Globus pallidus (tissue), 1 donor: ENCODE measurements around the gene GOLGA5.
"Not testable (repeated sequence)": the region's sequence is repeated elsewhere in the genome, so short reads cannot be mapped to it uniquely, and the experiment has no call there.

Experiments used
- DNase-seq: peaks from one replicate; pipeline ENCODE4 v3.0.0-alpha.2; 2015; ENCODE audit warnings: low spot score

The GOLGA5 gene

DNA sequence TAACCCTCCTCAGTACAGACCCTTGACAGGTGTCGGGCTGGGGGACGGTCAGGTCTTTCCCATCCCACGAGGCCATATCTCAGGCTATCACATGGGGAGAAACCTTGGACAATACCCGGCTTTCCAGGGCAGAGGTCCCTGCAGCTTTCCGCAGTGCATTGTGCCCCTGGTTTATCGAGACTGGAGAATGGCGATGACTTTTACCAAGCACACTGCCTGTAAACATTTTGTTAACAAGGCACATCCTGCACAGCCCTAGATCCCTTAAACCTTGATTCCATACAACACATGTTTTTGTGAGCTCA, 26.4 kb downstream of the GOLGA5 start:
- DNase-seq: not testable (repeated sequence)

DNA sequence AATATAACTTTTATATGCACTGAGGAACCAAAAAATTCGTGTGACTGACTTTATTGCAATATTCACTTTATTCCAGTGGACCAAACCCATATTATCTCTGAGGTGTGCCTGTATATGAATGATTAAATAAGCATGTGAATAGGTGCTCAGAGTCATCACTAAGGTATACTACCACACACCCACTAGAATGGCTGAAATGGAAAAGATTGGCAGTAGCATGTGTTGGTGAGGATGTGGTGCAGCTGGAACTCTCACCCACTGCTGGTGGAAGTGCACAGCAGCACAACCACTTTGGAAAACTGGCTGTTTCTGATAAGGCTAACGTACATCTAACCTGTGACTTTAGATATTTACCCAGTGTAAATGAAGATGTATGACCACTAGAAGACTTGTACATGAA, 36.8 kb downstream of the GOLGA5 start:
- no peak for DNase-seq

DNA sequence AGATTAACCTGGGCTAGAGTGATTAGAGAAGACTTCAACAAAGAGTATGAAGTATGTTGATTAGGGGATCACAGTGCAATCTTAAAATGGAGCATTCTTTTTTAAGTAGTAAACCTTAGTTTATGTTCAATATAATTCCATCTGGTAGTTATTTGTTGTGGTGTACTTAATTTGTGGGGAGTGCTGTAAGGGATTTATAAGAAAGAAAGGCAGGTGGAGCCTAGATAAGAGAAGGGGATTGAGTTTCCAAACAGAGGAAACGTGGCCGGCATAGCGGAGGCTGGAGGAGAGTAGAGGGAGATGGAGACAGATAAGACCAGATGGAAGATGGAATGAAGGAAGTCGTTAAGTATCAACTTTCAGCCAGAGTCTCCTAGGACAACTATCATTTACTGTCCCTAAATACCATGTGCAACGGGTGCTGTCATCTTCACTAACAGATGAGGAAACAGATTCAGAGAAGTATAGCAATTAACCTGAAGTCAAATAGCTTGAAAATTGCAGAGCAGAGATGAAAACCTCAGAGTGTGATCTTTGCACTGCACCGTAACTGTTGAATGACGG, 38.1 kb downstream of the GOLGA5 start:
- no peak for DNase-seq

DNA sequence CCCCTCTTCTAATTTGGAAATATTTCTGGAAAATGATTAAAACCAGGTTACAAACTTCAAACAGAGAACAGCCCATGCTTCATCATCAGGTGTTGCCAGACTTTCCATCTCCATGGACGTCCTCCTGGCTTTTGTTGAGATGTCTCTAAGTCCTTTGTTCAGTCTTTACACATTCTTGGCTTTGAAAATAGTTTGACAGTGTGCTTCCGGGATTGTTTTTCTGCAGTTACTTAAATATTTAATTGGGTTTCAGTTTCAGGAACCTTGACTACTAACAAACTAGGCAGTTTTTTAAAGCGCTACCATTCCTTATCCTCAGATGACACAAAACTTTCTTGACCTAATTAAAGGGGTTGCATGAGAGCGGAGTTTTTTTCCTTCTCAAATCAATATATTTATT, 47.8 kb downstream of the GOLGA5 start:
- no peak for DNase-seq

DNA sequence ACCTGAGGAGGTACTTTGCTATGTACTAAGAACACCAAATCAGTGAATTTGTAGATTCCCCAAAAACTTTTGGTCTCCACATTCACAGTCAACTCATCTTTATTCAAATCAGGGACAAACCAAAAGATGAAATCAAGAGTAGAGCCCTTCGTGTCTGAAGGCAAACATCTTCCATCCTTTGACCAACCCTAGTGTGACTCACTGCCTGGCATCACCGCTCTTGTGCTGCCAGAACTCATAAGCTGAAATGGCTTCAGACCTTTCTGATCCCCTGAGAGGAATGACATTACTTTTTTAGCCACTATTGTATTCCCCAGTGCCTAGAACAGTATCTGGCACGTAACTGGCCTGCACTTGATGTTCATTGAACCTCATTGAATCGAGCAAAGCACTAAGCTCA, 50.1 kb downstream of the GOLGA5 start:
- no peak for DNase-seq

DNA sequence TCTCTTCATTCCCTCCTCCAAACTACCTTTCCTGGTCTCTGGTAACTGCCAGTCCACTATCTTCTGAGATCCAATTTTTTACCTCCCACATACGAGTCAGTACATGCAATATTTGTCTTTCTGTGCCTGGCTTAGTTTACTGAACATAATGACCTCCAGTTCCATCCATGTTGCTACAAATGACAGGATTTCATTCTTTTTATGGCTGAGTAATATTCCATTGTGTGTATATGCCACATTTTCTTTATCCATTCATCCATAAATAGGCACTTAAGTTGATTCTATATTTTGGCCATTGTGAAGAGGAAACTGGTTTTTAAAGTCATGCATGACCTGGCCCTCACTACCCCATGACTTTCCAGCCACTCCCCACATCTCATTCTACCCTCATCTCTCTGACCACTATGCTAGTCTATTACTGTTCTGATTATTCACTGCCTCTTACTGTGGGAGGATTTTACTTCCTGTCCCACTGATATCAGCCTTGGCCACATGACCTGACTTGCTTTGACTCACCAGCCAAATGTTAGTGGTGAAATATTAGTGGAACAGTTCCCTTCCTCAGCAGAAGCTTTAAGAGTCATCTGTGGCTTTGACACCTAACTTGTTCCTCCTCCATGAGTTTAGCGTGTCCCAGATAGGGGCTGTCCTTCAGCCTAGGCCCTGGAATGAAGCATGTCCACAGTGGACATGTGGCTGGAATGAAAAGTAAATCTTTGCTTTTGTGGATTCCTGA, 52.2 kb downstream of the GOLGA5 start:
- DNase-seq: no peak

DNA sequence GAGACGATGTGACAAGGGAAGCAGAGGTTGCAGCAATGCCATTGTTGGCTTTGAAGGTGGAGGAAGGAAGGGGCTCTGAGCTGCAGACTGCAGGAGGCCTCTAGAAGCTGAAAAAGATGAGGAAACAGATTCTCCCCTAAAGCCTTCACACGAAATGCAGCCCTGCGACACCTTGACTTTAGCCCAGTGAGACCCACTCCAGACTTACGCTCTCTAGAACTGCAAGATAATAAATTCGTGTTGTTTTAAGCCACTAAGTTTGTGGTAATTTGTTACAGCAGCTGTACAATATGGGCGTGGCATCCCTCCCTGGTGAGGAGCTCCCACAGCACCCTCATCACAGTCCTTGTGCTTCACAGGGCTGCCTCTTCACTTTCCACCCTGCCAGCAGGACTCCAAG, 53.2 kb downstream of the GOLGA5 start:
- DNase-seq: no peak

DNA sequence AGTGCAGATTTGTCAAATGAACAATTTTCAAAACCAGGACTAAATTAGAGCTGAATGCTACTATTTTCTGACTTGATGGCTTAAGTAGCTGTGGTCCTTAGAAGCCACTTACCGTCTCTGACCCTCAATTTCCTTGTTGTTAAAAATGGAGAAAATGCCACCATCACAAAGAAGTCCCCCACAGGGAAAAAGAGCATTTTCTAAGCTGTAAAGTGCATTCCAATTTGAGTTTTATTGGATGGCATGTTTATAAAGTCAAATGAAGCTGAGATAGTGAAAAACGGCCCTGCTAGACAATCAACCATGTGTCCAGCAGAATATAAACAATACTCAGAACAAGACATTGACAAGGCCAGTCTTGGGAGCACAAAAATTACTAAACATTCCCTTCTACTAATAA, 53.6 kb downstream of the GOLGA5 start:
- no peak for DNase-seq

DNA sequence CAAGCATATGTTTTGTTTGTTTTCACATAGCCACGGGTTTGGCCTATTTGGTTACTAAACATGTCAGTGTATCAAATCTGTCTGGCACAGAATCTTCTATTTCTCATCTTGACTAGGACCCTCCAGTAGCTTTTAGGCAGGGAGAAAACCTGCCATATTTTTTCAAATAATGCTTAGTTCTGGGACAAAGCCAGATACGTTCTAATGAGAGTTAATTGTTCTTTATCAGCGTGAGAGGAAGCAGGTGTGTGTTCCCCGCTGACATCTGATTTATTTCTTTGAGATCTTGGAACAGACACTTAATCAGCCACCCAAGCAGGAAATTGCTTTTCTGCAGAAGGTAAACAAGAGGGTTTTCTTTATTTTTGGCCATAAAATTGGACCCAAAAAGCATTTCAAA, 54.8 kb downstream of the GOLGA5 start:
- no peak for DNase-seq

DNA sequence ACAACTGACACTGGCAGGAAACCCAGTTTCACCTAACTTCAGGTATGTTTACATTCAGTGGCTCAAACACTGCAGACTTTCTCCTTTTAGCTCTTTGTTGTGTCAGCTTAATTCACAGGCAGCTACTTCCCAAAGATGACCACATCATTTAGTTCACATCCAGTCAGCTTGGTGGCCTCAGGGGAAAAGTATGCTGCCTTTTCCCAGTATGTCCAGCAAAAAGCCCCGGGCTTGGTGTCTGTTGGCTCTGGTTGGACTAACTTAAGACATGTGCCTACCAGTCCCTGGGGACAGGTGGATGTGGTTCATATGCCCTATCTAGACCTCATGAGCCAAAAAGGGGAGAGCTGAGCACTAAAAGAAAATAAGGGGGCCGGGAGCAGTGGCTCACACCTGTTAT, 56.4 kb downstream of the GOLGA5 start:
- no peak for DNase-seq

DNA sequence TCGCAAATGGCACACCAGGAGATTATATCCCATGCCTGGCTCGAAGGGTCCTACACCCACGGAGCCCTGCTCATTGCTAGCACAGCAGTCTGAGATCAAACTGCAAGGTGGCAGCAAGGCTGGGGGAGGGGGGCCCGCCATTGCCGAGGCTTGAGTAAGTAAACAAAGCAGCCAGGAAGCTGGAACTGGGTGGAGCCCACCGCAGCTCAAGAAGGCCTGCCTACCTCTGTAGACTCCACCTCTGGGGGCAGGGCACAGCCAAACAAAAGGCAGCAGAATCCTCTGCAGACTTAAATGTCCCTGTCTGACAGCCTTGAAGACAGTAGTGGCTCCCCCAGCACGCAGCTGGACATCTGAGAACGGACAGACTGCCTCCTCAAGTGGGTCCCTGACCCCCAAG, 59.0 kb downstream of the GOLGA5 start:
- DNase-seq: not testable (repeated sequence)

DNA sequence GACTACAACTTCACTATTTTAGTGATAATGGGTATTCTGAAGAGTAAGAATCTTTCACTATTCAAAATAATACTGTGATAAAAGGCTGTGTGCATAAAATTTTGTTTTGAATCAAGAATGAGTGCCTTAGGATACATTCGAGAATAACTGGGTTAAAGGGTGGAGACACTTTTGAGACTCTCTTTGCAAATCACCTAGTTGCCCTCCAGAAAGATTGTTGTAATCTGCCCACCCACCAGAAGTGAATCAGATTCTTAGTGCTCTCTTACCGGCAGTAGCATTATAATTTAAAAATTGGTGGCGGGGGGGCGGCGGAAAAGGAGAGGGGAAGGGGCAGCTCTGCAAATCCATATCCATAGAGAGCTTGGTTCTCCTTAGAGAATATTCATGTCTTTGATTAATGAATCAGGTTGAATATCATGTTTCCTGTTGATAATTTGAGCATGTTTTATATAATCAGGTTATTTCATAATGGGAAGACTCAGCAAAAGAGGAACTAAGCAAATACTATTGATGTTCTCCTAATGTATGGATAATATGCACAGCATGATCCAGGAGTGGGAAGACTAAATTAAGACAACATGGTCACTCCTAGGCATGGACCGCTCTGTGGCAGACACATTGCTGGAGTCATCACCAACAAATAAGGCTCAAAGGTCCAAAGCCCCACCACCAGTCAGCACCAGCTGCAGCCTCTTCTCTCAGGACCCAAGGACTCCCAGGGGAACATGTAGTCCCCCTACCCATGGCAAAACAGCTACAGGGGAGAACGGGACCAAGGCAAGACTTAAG, 66.1 kb downstream of the GOLGA5 start:
- DNase-seq: no peak

DNA sequence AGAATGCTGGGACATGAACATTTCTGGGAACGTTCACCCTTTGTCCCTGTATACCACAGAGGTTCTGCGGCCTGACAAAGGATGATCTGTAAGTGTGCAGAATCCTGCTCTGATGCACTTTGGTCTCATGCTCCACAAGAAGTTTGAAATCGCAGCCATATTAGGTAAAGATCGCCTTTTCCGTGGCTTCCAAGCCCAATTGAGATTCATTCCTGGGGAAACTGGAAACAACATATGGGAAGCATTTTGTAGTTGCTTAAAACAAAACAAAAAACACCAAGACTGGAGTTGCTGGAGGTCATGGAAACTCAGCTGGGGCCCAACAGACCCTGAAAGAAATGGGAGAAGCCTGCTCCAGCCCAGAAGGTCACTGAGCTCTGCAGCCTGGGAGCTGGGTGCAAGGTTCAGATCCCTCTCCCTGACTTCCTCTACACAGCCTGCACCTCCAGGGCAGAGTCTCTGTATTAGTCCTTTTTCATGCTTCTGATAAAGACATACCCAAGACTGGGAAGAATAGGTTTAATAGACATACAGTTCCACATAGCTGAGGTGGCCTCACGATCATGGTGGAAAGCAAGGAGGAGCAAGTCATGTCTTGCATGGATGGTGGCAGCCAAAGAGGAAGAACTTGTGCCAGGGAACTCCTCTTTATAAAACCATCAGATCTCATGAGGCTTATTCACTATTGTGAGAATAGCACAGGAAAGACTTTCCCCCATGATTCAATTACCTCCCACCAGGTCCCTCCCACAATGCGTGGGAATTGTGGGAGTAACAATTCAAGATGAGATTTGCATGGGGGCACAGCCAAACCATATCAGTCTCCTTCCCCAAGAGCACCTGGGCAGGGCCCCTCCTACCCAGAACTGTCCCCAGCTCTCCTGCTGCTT, 68.0 kb downstream of the GOLGA5 start:
- no peak for DNase-seq

DNA sequence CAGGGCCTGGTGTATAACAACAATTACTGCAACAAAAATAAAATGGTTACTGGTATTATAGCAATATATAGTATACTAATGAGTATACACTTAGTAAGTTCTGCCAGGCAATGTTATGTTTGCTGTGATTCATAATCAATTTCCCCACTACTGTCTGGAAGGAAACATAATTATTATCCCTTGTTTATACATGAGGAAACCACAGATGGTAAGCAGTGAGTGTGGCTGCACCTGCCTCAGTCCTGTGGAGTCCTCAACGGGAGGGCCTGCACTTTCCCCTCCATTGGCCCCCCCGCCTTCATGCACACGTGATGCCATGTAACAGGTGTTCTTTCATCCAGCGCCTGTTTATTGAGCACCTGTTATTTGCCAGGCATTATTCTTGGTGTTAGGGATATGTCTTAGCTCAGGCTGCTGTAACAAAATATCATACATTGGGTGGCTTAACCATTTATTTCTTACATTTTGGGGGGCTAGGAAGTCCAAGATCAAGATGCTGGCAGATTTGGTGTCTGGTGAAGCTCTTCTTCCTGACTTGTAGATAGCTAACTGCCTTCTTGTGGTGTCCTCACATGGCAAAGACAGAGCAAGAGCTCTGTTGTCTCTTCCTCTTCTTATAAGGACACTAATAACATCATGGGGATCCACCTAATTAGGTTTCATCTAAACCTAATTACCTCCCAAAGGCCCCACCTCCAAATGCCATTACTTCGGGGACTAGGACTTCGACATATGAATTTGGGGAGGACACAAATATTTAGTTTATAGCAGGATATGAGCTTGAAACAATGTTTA, 69.4 kb downstream of the GOLGA5 start:
- no peak for DNase-seq

DNA sequence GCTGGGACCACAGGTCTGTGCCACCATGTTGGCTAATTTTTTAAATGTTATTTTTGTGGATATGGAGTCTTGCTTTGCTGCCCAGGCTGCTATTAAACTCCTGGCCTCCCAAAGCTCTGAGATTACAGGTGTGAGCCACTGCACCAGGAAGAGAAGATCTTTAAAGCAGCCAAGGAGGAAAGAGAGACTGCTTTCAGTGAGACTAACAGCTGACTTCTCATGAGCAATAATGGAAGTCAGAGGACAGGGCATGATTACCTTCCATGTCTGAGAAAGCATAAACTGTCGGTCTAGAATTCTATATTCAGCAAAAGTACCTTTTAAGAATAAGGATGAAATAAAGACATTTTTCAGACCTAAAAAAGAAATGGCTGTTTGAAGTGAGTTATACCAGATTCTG, 71.6 kb downstream of the GOLGA5 start:
- DNase-seq: no peak

DNA sequence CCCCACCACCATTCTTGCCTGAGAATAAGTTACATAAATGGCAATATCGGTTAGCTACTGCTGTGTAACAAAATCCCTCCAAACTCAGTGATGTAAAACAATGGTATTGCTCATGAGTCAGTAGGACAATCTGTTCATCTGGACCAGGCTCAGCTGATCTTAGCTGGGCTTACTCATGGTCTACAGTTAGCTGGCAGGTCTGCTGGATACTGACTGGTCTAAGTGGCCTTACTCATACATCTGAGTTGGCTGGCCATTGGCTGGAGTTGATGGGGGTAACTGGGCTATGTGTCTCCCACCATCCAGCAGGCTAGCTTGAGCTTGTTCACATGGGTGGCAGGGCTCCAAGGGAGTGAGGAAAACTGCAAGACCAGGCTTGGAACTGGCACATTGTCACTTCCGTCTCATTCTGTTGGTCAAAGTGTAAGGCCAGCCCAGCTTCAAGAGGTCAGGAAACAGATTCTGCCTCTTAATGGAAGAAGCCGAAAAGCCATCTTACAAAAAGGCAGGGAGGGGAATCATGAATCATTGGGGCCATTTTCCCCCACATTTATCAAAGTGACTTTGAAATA, 72.2 kb downstream of the GOLGA5 start:
- DNase-seq: no peak

DNA sequence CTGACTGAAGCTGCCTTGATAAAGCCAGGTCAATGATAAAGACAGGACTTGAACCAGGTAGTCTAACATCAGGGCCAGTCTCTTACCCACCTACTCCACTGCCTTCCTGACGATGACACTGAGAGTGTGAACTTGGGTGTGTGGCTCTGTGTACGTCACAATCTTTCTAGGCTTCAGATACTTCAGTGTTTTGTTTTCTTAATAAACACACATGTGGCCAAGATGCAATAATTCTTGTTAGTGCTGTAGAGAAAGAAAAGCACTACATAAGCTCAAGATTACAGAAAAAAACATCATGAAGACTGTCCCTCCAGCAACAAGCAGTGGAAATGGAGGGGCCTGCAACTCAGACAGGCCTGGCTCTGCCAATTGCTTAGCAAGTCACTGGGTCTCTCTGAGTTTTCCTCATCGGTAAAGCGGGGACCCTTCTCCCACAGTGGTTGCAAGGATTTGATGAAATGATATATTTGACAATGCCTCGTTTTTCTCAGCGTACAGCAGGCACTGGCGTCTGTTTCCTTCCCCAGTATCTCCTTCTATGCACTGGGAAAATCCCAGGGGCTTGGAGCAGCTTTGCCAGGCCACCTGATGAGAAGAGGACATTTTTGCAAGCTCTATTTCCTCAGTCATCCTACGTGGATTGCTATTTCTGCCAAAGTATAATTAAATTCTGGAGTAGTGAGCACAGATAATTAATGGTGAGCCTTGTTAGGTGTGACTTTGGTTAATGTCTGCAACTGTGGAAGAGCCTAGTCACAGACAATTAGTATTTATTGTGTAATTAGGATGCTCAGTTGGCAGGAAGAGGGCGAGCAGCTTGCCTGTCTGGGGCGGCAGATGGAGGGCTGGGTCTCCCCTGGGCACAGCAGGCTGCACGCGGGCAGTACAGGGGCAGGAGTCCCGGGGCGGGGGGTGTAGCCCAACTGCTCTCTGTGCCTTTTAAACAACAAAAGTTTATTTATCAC, 73.1 kb downstream of the GOLGA5 start:
- no peak for DNase-seq

DNA sequence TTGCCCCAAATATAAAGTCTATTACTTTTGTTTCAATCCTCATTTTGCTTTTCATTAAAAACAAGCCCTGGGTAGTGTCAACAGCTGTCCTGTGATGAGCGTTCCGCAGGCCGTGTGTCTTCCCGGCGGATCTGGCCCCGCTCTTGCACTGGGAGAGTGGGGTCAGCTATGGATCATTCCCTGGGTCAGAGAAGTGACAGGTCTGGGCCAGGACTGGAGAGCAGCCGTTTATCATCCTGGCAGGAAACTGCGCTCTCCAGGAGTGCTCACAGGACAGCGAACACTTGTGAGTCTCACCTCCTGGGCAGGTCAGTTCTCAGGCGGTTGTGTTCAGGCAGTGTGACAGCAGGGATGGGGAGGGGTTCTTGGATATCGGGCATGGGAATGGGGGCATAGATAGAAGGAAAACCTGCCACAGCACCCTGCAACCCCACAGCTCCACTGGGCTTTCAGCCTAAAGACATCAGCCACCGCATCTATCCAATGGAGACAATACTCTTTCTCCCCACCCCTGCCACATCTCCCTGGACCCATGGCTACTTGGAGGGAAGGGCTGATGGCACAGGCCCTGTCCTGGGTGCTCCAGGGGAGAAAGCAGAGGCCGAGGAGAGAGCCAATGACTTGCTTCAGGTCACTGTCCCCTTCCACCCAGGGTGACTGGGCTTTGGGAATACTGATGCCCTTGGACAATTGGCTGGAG, 81.0 kb downstream of the GOLGA5 start:
- no peak for DNase-seq

DNA sequence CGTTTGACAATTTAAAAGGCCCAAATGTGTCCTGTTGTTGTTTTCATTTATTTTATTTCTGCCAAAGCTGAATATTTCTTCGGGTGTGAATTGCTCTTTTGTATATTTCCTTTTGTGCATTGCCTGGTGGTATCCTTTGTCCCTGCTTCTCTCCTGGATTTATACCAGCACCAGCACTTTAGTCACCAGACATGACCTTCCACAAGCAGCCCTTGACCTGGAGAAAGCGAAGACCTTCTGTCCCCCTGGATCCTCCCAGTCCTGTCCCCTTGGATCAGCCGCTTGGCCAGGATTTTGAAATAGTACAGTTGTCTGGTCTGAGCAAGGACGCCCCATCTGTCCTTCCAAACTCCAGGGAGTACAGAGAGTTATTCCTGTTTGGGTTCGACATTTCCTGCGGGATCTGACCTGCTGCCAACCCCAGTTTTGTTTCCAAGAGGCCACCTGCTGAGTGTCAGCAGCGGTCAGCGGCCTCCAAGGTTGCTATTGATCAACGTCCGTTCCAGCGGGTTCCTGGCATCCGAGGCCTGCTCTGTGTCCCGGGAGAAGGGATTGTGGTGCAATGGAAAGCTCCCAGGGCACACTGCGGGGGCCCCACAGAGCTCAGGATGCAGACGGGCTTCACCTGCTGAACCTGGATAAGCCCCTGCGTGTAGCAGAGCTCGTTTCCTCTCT, 83.8 kb downstream of the GOLGA5 start:
- no peak for DNase-seq
